B cell (primary cell): ENCODE results near the gene IPO11. TPM values are rescaled to one million over a fixed set of nuclear protein-coding genes. Genes with fewer than 3 reads are reported as not detected.

ENCODE experiments used
- ATAC-seq: fragments of 200-7000 bp; cut with Tn5 transposase; one replicate; pipeline ENCODE4 v1.10.0; 2021; ENCODE audit warnings: low read depth, mild to moderate bottlenecking, moderate number of reproducible peaks, moderate library complexity
- CTCF ChIA-PET: fragments of 350-600 bp; sonication (Branson Sonifier 250); formaldehyde crosslinking; loops from one replicate; lab custom pipeline; 2021; ENCODE audit warnings: antibody characterized with exemption, inconsistent platforms; lab: Charles Lee
- POLR2A ChIA-PET: fragments of 350-600 bp; sonication (Branson Sonifier 250); formaldehyde crosslinking; loops from one replicate; lab custom pipeline; 2021; ENCODE audit warnings: antibody characterized with exemption; lab: Charles Lee
- DNase-seq: peaks from one replicate; pipeline ENCODE4 v3.0.0; 2013
- H2AFZ ChIP-seq: 2 replicates; pipeline ENCODE4 v1.6.1; 2012; ENCODE audit warnings: mild to moderate bottlenecking, low read depth, low read length; ENCODE audit not compliant: insufficient read depth, poor library complexity, severe bottlenecking
- H3K27ac ChIP-seq, 2 donors: 1 replicate in 1 of 2; 2 replicates in 1 of 2; pipeline ENCODE4 v1.5.1; 2012 to 2013; ENCODE audit warnings: low read length in 2 of 2, mild to moderate bottlenecking in 2 of 2, moderate library complexity in 1 of 2
- H3K27me3 ChIP-seq, 4 experiments: fragments of 200-600 bp in 1 of 4; sonication (generic) in 1 of 4; replicated peaks in 1 of 4; 1 replicate in 2 of 4; 2 replicates in 2 of 4; pipeline versions ENCODE4 v1.6.1 to v1.7.0; 2013 to 2016; ENCODE audit warnings: low read length in 3 of 4, mild to moderate bottlenecking in 2 of 4, mixed read lengths in 1 of 4, moderate library complexity in 1 of 4; ENCODE audit not compliant: insufficient read depth in 4 of 4, control insufficient read depth in 3 of 4; ENCODE audit errors: control extremely low read depth in 1 of 4
- H3K36me3 ChIP-seq, 2 experiments: replicated peaks in 1 of 2; 1 replicate in 1 of 2; 2 replicates in 1 of 2; pipeline versions ENCODE4 v1.6.1 to v1.7.1; 2013; ENCODE audit warnings: low read length in 1 of 2; ENCODE audit not compliant: insufficient read depth in 2 of 2, control insufficient read depth in 1 of 2; ENCODE audit errors: control extremely low read depth in 1 of 2, extremely low read depth in 1 of 2
- H3K4me1 ChIP-seq, 2 donors: fragments of 200-600 bp in 1 of 2; sonication (generic) in 1 of 2; 1 replicate in 1 of 2; 2 replicates in 1 of 2; pipeline versions ENCODE4 v1.5.1 to v1.6.1; 2013 to 2017; ENCODE audit warnings: low read length in 2 of 2; ENCODE audit not compliant: control insufficient read depth in 2 of 2, insufficient read depth in 2 of 2
- H3K4me2 ChIP-seq: replicated peaks from 2 replicates; pipeline ENCODE3; 2012; ENCODE audit warnings: mild to moderate bottlenecking, low read depth, low read length; ENCODE audit not compliant: poor library complexity, severe bottlenecking
- H3K4me3 ChIP-seq, 5 experiments: fragments of 200-600 bp in 1 of 5; sonication (generic) in 1 of 5; 1 replicate in 3 of 5; 2 replicates in 2 of 5; pipeline versions ENCODE4 v1.5.1 to v1.7.0; 2011 to 2016; ENCODE audit warnings: low read length in 4 of 5, mild to moderate bottlenecking in 4 of 5, low read depth in 2 of 5, control low read depth in 1 of 5, moderate library complexity in 1 of 5; ENCODE audit not compliant: insufficient read depth in 1 of 5; ENCODE audit errors: control extremely low read depth in 1 of 5, extremely low read depth in 1 of 5
- H3K79me2 ChIP-seq: fragments of 200-600 bp; sonication (generic); one replicate; pipeline ENCODE4 v1.6.0; 2016; ENCODE audit warnings: low read length; ENCODE audit not compliant: control insufficient read depth, insufficient read depth
- H3K9ac ChIP-seq: fragments of 200-600 bp; sonication (generic); 2 replicates; pipeline ENCODE4 v1.6.1; 2017; ENCODE audit warnings: mild to moderate bottlenecking, low read length, moderate library complexity
- H3K9me3 ChIP-seq, 3 donors: one replicate each; pipeline versions ENCODE4 v1.6.1 to v1.7.1; 2013; ENCODE audit warnings: low read length in 2 of 3; ENCODE audit not compliant: control insufficient read depth in 2 of 3, insufficient read depth in 1 of 3; ENCODE audit errors: control extremely low read depth in 1 of 3
- H4K20me1 ChIP-seq: 2 replicates; pipeline ENCODE4 v1.6.0; 2012; ENCODE audit warnings: mild to moderate bottlenecking, low read length; ENCODE audit not compliant: insufficient read depth, control insufficient read depth, poor library complexity, severe bottlenecking
- H3K27ac Mint-ChIP-seq: one replicate; pipeline ENCODE4 v1.8.0; 2021; ENCODE audit warnings: mixed read lengths
- H3K27me3 Mint-ChIP-seq: one replicate; pipeline ENCODE4 v1.8.0; 2021; ENCODE audit warnings: mixed read lengths
- H3K4me1 Mint-ChIP-seq: one replicate; pipeline ENCODE4 v1.8.0; 2021; ENCODE audit warnings: mixed read lengths
- H3K4me3 Mint-ChIP-seq: one replicate; pipeline ENCODE4 v1.8.0; 2021; ENCODE audit warnings: mixed read lengths
- H3K9me3 Mint-ChIP-seq: one replicate; pipeline ENCODE4 v1.8.0; 2022; ENCODE audit warnings: mixed read lengths; ENCODE audit not compliant: insufficient read depth
- EZH2 ChIP-seq: IDR thresholded peaks from 2 replicates; pipeline ENCODE4 v1.6.1; 2012; ENCODE audit warnings: borderline replicate concordance, low read depth, mild to moderate bottlenecking, moderate library complexity, low read length; ENCODE audit not compliant: insufficient read depth, poor library complexity, severe bottlenecking
- WGBS: methylation state at CpG from one replicate; pipeline ENCODE4 v1.1.5; 2013; ENCODE audit warnings: missing lambda C conversion rate; ENCODE audit not compliant: insufficient coverage; 5-methylcytosine and 5-hydroxymethylcytosine counted together
- intact Hi-C: fragments of 100-400 bp; cut with micrococcal nuclease; formaldehyde crosslinking; loops from one replicate; pipeline ENCODE4 v1.10.0; 2022
- polyA plus RNA-seq: library from polyadenylated mRNA; depleted of rRNA; stranded (reverse); fragments of >200 nt; gene quantifications from 2 replicates; pipeline ENCODE4 v1.2.3, GENCODE V29; 2012
- total RNA-seq, 2 donors: library from RNA; stranded (reverse); fragments of 120-200 nt in 1 of 2; gene quantifications; 1 replicate in 1 of 2; 2 replicates in 1 of 2; pipeline versions ENCODE4 v1.2.3 to v1.2.4, GENCODE V29; 2013 to 2022
- TF ChIP-seq, protein P1 (sequence below): fragments of 200-600 bp; IDR thresholded peaks from one replicate; pipeline ENCODE4 v1.8.0; 2022; ENCODE audit warnings: antibody characterized with exemption, mild to moderate bottlenecking

The IPO11 gene
- total and polyA plus RNA-seq, 2 donors (not counting 1 experiment from before 2014, with no cell fraction given): 3.8 to 37.4 TPM

DNA sequence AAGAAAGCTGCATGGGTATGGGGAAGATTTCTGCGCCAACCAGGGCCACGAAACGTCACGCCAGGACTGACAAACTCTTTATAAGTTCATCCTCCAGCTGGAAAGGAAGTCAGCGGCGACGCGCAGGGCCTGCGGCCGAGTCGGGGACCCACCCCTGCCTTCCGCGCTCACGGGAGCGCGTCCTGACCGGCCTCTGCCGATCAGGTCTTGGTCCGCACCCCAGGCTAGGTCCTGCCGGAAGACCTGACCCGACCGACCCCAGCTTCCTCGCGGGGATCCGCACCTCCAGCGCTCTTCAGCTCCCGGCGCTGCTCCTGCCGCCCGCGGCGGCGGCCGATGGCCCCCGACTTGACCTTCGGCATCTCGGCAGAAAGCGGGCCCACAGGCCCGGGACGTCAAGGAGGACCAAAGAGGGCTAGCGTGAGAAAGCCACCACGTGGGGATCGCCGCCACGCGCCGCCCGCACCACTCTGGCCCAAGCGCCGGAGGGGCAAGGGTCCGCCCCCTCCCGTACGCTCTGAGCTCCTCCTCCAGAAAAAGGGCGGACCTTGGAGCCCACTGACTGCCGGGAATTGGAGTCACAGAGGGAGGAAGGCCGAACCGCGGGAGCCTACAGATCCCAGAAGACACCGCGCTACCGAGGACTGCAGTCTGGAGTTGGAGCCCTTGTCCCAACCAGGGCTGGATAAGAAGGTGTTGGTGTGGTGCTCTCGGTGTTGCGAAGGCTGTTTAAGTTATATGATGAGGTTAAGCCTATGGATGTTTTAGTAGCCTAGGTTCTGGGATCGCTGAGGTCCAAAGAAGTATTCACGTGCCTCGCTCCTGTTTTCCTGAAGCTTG lies 8.9 kb upstream of the IPO11 start, which contains the start of gene DIMT1:
Gene DIMT1, minus strand, starts transcription at position 495 of the 840 bp plus-strand sequence. Its CDS starts 133 bp downstream, at position 362.
- CTCF ChIA-PET: interaction anchor here (0.8 to 3.6 kb wide), 8 partner anchors 10 to 375 kb away, joined by 3 to 16 read pairs (median 4); partner anchors contain the start of genes IPO11 and KIF2A

More for the DNA sequence above, 8.9 kb upstream of the IPO11 start, which contains the start of gene DIMT1:
- intact Hi-C loops: loop anchor here (1.0 to 10.0 kb wide), 6 partner anchors 9 to 1459 kb away; partner anchors contain the start of genes ERCC8, IPO11, KIF2A and NDUFAF2
- no peaks in the 10 kb centered on the region for H3K27me3 Mint-ChIP-seq
- Histone ChIP-seq H3K79me2 (peaks cover 14% of the 10 kb centered on the region), H3K4me2 (peak within 1 kb of the TSS; percentile 96), H3K4me3 (peak within 1 kb of the TSS; percentile 92 to 98 (median 97)), H3K4me1 (peaks cover 5 to 16% of the 10 kb centered on the region in 2 donors), H3K9ac (peak within 1 kb of the TSS; percentile 85), H4K20me1 (no peaks in the 10 kb centered on the region), H3K36me3 (peaks cover 5 to 10% of the 10 kb centered on the region in 2 experiments), H3K9me3 (no peaks in the 10 kb centered on the region), H3K27me3 (no peaks in the 10 kb centered on the region), H3K27ac (peak within 1 kb of the TSS; percentile 93 to 95), H2AFZ (peak within 1 kb of the TSS; percentile 87)
- no peak for TF ChIP-seq EZH2
- TF ChIP-seq, protein P1, sequence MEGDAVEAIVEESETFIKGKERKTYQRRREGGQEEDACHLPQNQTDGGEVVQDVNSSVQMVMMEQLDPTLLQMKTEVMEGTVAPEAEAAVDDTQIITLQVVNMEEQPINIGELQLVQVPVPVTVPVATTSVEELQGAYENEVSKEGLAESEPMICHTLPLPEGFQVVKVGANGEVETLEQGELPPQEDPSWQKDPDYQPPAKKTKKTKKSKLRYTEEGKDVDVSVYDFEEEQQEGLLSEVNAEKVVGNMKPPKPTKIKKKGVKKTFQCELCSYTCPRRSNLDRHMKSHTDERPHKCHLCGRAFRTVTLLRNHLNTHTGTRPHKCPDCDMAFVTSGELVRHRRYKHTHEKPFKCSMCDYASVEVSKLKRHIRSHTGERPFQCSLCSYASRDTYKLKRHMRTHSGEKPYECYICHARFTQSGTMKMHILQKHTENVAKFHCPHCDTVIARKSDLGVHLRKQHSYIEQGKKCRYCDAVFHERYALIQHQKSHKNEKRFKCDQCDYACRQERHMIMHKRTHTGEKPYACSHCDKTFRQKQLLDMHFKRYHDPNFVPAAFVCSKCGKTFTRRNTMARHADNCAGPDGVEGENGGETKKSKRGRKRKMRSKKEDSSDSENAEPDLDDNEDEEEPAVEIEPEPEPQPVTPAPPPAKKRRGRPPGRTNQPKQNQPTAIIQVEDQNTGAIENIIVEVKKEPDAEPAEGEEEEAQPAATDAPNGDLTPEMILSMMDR: no peak
- POLR2A ChIA-PET: interaction anchor here (1.4 to 1.6 kb wide), 2 partner anchors 9 to 98 kb away, joined by 7 to 25 read pairs; partner anchors contain the start of genes IPO11 and KIF2A
- H3K27ac Mint-ChIP-seq: peak within 1 kb of the TSS; percentile 87
- peak; percentile 93 for DNase-seq
- no peaks in the 10 kb centered on the region for H3K9me3 Mint-ChIP-seq
- peaks cover 22% of the 10 kb centered on the region for H3K4me1 Mint-ChIP-seq
- peak within 1 kb of the TSS; percentile 100 for H3K4me3 Mint-ChIP-seq
- peak; percentile 99 for ATAC-seq
- WGBS: under 1% methylated on average over 66 of the region's 66 CpGs
